Left ventricle myocardium inferior (tissue), 1 donor: ENCODE measurements around the gene VWA8. TPM values are rescaled to one million over a fixed set of nuclear protein-coding genes. Genes with fewer than 3 reads are reported as not detected.
"Not testable (repeated sequence)": the region's sequence is repeated elsewhere in the genome, so short reads cannot be mapped to it uniquely, and the experiment has no call there.

Source experiments
- DNase-seq: peaks from one replicate; pipeline ENCODE4 v3.0.0-alpha.2; 2020
- H3K27ac ChIP-seq: fragments of 200-600 bp; replicated peaks from 2 replicates; pipeline ENCODE4 v1.8.0; 2021
- H3K27me3 ChIP-seq: fragments of 200-600 bp; 2 replicates; pipeline ENCODE4 v1.8.0; 2021; ENCODE audit warnings: low read depth
- H3K36me3 ChIP-seq: fragments of 200-600 bp; 2 replicates; pipeline ENCODE4 v1.8.0; 2021
- H3K4me1 ChIP-seq: fragments of 200-600 bp; 2 replicates; pipeline ENCODE4 v1.8.0; 2021
- H3K4me3 ChIP-seq: fragments of 200-600 bp; 2 replicates; pipeline ENCODE4 v1.8.0; 2021; ENCODE audit warnings: mild to moderate bottlenecking, moderate library complexity
- H3K9me3 ChIP-seq: fragments of 200-600 bp; replicated peaks from 2 replicates; pipeline ENCODE4 v1.8.0; 2021
- intact Hi-C: fragments of 100-400 bp; cut with micrococcal nuclease; formaldehyde crosslinking; loops from one replicate; pipeline ENCODE4 v1.11.0; 2022
- total RNA-seq: library from RNA; stranded (reverse); fragmentation: NEBNext Ultra II Directional; extraction: Animal tissue kit (Norgen Biotek cat#: 25700); gene quantifications from one replicate; pipeline ENCODE4 v1.2.1, GENCODE V29; 2021
- TF ChIP-seq, protein P1 (sequence below): fragments of 200-600 bp; IDR thresholded peaks from 2 replicates; pipeline ENCODE4 v1.8.0; 2021; ENCODE audit warnings: antibody characterized with exemption, mild to moderate bottlenecking, borderline replicate concordance
- donor health status: DM: no; HTN: yes; CAD: no; lungs with severe emphysema.

Gene VWA8
- total RNA-seq, 1 donor from 2014 or later = 51.0 TPM

- TF ChIP-seq, protein P1, sequence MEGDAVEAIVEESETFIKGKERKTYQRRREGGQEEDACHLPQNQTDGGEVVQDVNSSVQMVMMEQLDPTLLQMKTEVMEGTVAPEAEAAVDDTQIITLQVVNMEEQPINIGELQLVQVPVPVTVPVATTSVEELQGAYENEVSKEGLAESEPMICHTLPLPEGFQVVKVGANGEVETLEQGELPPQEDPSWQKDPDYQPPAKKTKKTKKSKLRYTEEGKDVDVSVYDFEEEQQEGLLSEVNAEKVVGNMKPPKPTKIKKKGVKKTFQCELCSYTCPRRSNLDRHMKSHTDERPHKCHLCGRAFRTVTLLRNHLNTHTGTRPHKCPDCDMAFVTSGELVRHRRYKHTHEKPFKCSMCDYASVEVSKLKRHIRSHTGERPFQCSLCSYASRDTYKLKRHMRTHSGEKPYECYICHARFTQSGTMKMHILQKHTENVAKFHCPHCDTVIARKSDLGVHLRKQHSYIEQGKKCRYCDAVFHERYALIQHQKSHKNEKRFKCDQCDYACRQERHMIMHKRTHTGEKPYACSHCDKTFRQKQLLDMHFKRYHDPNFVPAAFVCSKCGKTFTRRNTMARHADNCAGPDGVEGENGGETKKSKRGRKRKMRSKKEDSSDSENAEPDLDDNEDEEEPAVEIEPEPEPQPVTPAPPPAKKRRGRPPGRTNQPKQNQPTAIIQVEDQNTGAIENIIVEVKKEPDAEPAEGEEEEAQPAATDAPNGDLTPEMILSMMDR = no peak
- no peak for DNase-seq
- no peaks in the 10 kb centered on the region for H3K27me3 ChIP-seq
- H3K4me3 ChIP-seq = no peak overlapping the region
- H3K27ac ChIP-seq = no peak overlapping the region
- H3K4me1 ChIP-seq = no peaks in the 10 kb centered on the region
- no peaks in the 10 kb centered on the region for H3K9me3 ChIP-seq
- peaks cover 36% of the 10 kb centered on the region for H3K36me3 ChIP-seq
- intact Hi-C loops = no loop called here
Observed at GRCh38 chr13:41880966-41881365, 79.9 kb downstream of the VWA8 start.

GRCh38 chr13:41864658-41865057 lies 96.3 kb downstream of the VWA8 start:
- no peak overlapping the region for H3K4me3 ChIP-seq
- peaks cover 6% of the 10 kb centered on the region for H3K4me1 ChIP-seq
- no peaks in the 10 kb centered on the region for H3K9me3 ChIP-seq
- DNase-seq = no peak
- TF ChIP-seq, protein P1 = no peak
- H3K27ac ChIP-seq = no peak overlapping the region
- H3K36me3 ChIP-seq = peaks cover 37% of the 10 kb centered on the region
- intact Hi-C loops = no loop called here
- no peaks in the 10 kb centered on the region for H3K27me3 ChIP-seq

- H3K9me3 ChIP-seq, intact Hi-C loops, DNase-seq, H3K4me3 ChIP-seq, H3K27me3 ChIP-seq, H3K27ac ChIP-seq, H3K4me1 ChIP-seq: not testable (repeated sequence)
- peaks cover 31% of the 10 kb centered on the region for H3K36me3 ChIP-seq
Observed at GRCh38 chr13:41862659-41863058, 98.2 kb downstream of the VWA8 start.

GRCh38 chr13:41859565-41859964 lies 101.3 kb downstream of the VWA8 start:
- Histone ChIP-seq H3K4me1 (peaks cover 6% of the 10 kb centered on the region), H3K27ac (no peak overlapping the region), H3K4me3 (no peak overlapping the region), H3K27me3 (no peaks in the 10 kb centered on the region), H3K36me3 (peaks cover 17% of the 10 kb centered on the region), H3K9me3 (no peaks in the 10 kb centered on the region)
- intact Hi-C loops = no loop called here
- DNase-seq = no peak
- TF ChIP-seq, protein P1 = no peak

- intact Hi-C loops = no loop called here
- Histone ChIP-seq H3K9me3 (no peaks in the 10 kb centered on the region), H3K4me3 (no peak overlapping the region), H3K4me1 (peaks cover 6% of the 10 kb centered on the region), H3K36me3 (peaks cover 13% of the 10 kb centered on the region), H3K27ac (no peak overlapping the region), H3K27me3 (no peaks in the 10 kb centered on the region)
- DNase-seq = no peak
- TF ChIP-seq, protein P1 = no peak
Observed at GRCh38 chr13:41858780-41859179, 102.1 kb downstream of the VWA8 start.

DNA sequence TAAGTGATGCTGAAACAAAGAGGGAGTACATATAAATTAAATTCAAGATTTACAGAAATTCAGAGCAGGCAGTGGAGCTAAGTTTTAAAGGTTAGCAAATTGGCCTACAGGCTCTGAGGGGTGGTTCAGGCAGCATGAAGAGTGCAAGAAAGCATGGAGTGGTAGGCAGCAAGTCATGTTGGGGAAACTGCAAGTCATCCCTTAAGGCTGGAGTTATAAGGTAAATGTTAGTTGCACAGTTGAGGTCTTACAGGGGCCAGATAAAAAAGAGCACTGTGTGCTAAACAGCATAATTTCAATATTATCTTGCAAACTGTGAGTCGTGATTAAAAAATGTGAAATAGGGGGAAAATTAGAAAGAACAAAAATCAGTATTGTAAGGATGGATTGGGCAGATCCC lies 106.2 kb downstream of the VWA8 start:
- H3K27ac ChIP-seq = no peak overlapping the region
- intact Hi-C loops = no loop called here
- peaks cover 5% of the 10 kb centered on the region for H3K9me3 ChIP-seq
- no peaks in the 10 kb centered on the region for H3K27me3 ChIP-seq
- DNase-seq = no peak
- H3K36me3 ChIP-seq = peaks cover 20% of the 10 kb centered on the region
- no peaks in the 10 kb centered on the region for H3K4me1 ChIP-seq
- TF ChIP-seq, protein P1 = no peak
- no peak overlapping the region for H3K4me3 ChIP-seq
